Ishikawa (cell line): ENCODE results near the gene PTPRD.

Experiments used
- CEBPB ChIP-seq: IDR thresholded peaks from 2 replicates; pipeline ENCODE4 v1.6.1; 2012
- CREB1 ChIP-seq: IDR thresholded peaks from 2 replicates; pipeline ENCODE4 v1.6.1; 2012; ENCODE audit warnings: low read depth
- EGR1 ChIP-seq: IDR thresholded peaks from 2 replicates; pipeline ENCODE4 v1.6.1; 2012
- EP300 ChIP-seq: IDR thresholded peaks from 2 replicates; pipeline ENCODE4 v1.6.1; 2012; ENCODE audit warnings: borderline replicate concordance
- FOXM1 ChIP-seq: IDR thresholded peaks from 2 replicates; pipeline ENCODE4 v1.6.1; 2012; ENCODE audit warnings: low read depth, borderline replicate concordance
- MAX ChIP-seq: IDR thresholded peaks from 2 replicates; pipeline ENCODE4 v1.6.1; 2012
- NFIC ChIP-seq: IDR thresholded peaks from 2 replicates; pipeline ENCODE4 v1.6.1; 2012
- RAD21 ChIP-seq: IDR thresholded peaks from 2 replicates; pipeline ENCODE4 v1.6.1; 2012; ENCODE audit warnings: low read depth
- TAF1 ChIP-seq: IDR thresholded peaks from 2 replicates; pipeline ENCODE4 v1.6.1; 2012; ENCODE audit warnings: low read depth, mild to moderate bottlenecking
- TCF12 ChIP-seq: IDR thresholded peaks from 2 replicates; pipeline ENCODE4 v1.6.1; 2012; ENCODE audit warnings: low read depth
- TEAD4 ChIP-seq: IDR thresholded peaks from 2 replicates; pipeline ENCODE4 v1.6.1; 2012
- YY1 ChIP-seq: IDR thresholded peaks from 2 replicates; pipeline ENCODE4 v1.6.1; 2012; ENCODE audit warnings: low read depth
- ZBTB7A ChIP-seq: IDR thresholded peaks from 2 replicates; pipeline ENCODE4 v1.6.1; 2012; ENCODE audit warnings: low read depth
- TF ChIP-seq, protein P1 (sequence below): IDR thresholded peaks from 2 replicates; pipeline ENCODE4 v1.6.1; 2012; ENCODE audit warnings: low read depth, mild to moderate bottlenecking
- TF ChIP-seq, protein P2 (sequence below): IDR thresholded peaks from 2 replicates; pipeline ENCODE4 v1.6.1; 2012

PTPRD gene

GRCh38 chr9:10112798-10113197 is 500.0 kb downstream of the PTPRD start:
- TF ChIP-seq, protein P1, sequence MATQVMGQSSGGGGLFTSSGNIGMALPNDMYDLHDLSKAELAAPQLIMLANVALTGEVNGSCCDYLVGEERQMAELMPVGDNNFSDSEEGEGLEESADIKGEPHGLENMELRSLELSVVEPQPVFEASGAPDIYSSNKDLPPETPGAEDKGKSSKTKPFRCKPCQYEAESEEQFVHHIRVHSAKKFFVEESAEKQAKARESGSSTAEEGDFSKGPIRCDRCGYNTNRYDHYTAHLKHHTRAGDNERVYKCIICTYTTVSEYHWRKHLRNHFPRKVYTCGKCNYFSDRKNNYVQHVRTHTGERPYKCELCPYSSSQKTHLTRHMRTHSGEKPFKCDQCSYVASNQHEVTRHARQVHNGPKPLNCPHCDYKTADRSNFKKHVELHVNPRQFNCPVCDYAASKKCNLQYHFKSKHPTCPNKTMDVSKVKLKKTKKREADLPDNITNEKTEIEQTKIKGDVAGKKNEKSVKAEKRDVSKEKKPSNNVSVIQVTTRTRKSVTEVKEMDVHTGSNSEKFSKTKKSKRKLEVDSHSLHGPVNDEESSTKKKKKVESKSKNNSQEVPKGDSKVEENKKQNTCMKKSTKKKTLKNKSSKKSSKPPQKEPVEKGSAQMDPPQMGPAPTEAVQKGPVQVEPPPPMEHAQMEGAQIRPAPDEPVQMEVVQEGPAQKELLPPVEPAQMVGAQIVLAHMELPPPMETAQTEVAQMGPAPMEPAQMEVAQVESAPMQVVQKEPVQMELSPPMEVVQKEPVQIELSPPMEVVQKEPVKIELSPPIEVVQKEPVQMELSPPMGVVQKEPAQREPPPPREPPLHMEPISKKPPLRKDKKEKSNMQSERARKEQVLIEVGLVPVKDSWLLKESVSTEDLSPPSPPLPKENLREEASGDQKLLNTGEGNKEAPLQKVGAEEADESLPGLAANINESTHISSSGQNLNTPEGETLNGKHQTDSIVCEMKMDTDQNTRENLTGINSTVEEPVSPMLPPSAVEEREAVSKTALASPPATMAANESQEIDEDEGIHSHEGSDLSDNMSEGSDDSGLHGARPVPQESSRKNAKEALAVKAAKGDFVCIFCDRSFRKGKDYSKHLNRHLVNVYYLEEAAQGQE, result no peak
- no peak for TF ChIP-seq YY1
- no peak for TF ChIP-seq TCF12
- TF ChIP-seq, protein P2, sequence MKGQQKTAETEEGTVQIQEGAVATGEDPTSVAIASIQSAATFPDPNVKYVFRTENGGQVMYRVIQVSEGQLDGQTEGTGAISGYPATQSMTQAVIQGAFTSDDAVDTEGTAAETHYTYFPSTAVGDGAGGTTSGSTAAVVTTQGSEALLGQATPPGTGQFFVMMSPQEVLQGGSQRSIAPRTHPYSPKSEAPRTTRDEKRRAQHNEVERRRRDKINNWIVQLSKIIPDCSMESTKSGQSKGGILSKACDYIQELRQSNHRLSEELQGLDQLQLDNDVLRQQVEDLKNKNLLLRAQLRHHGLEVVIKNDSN, result no peak
- TF ChIP-seq EGR1, result no peak
- no peak for TF ChIP-seq EP300
- TF ChIP-seq MAX, result no peak
- no peak for TF ChIP-seq FOXM1
- TF ChIP-seq NFIC, result no peak
- TF ChIP-seq TAF1, result no peak
- TF ChIP-seq CEBPB, result no peak
- no peak for TF ChIP-seq RAD21
- TF ChIP-seq ZBTB7A, result no peak
- no peak for TF ChIP-seq CREB1
- no peak for TF ChIP-seq TEAD4

GRCh38 chr9:10112070-10112469 is 500.7 kb downstream of the PTPRD start:
- TF ChIP-seq TAF1, result no peak
- TF ChIP-seq TEAD4, result no peak
- TF ChIP-seq CREB1, result no peak
- TF ChIP-seq ZBTB7A, result no peak
- no peak for TF ChIP-seq MAX
- no peak for TF ChIP-seq NFIC
- TF ChIP-seq YY1, result no peak
- TF ChIP-seq, protein P2, result no peak
- TF ChIP-seq, protein P1, result no peak
- no peak for TF ChIP-seq FOXM1
- TF ChIP-seq EGR1, result no peak
- no peak for TF ChIP-seq CEBPB
- no peak for TF ChIP-seq EP300
- no peak for TF ChIP-seq RAD21

GRCh38 chr9:10108815-10109214 is 504.0 kb downstream of the PTPRD start:
- TF ChIP-seq MAX (no peak), CREB1 (no peak), EP300 (no peak), TCF12 (no peak), TAF1 (no peak)

- TF ChIP-seq CEBPB (no peak), EGR1 (no peak), YY1 (no peak), TCF12 (no peak), CREB1 (no peak), RAD21 (no peak), MAX (no peak), TAF1 (no peak)
Observed at GRCh38 chr9:10104774-10105173, 508.0 kb downstream of the PTPRD start.

- TF ChIP-seq TAF1 (no peak), MAX (no peak), ZBTB7A (no peak), CREB1 (no peak), EGR1 (no peak), TCF12 (no peak), EP300 (no peak), FOXM1 (no peak), TEAD4 (no peak), NFIC (no peak), RAD21 (no peak), CEBPB (no peak), YY1 (no peak)
- TF ChIP-seq, protein P1, result no peak
- TF ChIP-seq, protein P2, result no peak
Observed at GRCh38 chr9:10095208-10095607, 517.6 kb downstream of the PTPRD start.
